Adrenal gland (tissue), 5 donors: Measurements from ENCODE around the gene CFAP210.

Experiments used
- CTCF ChIP-seq, 6 experiments: fragments of 450-650 bp in 4 of 6; fragments of 200-600 bp in 2 of 6; sonication (generic) in 1 of 6; IDR thresholded peaks; 1 replicate in 5 of 6; 2 replicates in 1 of 6; pipeline versions ENCODE4 v1.5.1 to v1.8.0; 2016 to 2021; ENCODE audit warnings: antibody characterized with exemption in 6 of 6, mild to moderate bottlenecking in 2 of 6, moderate library complexity in 1 of 6
- POLR2A ChIP-seq, 2 donors: fragments of 450-650 bp; IDR thresholded peaks; one replicate each; pipeline ENCODE4 v1.6.1; 2017; ENCODE audit warnings: antibody characterized with exemption in 2 of 2, mild to moderate bottlenecking in 2 of 2, moderate library complexity in 1 of 2
- donor health status: DM: no; HTN: no; CAD: no.

GRCh38 chr2:169609264-169609663 lies 84.9 kb downstream of the CFAP210 start:
- TF ChIP-seq POLR2A (IDR thresholded peaks at IDR 0.05) (no peak), CTCF (IDR thresholded peaks at IDR 0.05) (no peak)
